Ovary (tissue), 3 donors: Measurements from ENCODE around the gene ARHGEF19.

Experiments
- EP300 ChIP-seq: sonication (generic); formaldehyde crosslinking; IDR thresholded peaks from one replicate; pipeline ENCODE4 v1.6.1; 2017; ENCODE audit warnings: antibody characterized with exemption
- POLR2A ChIP-seq: fragments of 450-650 bp; IDR thresholded peaks from one replicate; pipeline ENCODE4 v1.6.1; 2017; ENCODE audit warnings: antibody characterized with exemption, mild to moderate bottlenecking, moderate library complexity
- TF ChIP-seq, protein P1 (sequence below), 3 donors: fragments of 450-650 bp in 2 of 3; fragments of 200-600 bp in 1 of 3; IDR thresholded peaks; one replicate each; pipeline versions ENCODE4 v1.5.1 to v1.8.0; 2016 to 2022; ENCODE audit warnings: antibody characterized with exemption in 3 of 3, mild to moderate bottlenecking in 1 of 3
- donor health status: DM: no; HTN: no; CAD: no.

DNA sequence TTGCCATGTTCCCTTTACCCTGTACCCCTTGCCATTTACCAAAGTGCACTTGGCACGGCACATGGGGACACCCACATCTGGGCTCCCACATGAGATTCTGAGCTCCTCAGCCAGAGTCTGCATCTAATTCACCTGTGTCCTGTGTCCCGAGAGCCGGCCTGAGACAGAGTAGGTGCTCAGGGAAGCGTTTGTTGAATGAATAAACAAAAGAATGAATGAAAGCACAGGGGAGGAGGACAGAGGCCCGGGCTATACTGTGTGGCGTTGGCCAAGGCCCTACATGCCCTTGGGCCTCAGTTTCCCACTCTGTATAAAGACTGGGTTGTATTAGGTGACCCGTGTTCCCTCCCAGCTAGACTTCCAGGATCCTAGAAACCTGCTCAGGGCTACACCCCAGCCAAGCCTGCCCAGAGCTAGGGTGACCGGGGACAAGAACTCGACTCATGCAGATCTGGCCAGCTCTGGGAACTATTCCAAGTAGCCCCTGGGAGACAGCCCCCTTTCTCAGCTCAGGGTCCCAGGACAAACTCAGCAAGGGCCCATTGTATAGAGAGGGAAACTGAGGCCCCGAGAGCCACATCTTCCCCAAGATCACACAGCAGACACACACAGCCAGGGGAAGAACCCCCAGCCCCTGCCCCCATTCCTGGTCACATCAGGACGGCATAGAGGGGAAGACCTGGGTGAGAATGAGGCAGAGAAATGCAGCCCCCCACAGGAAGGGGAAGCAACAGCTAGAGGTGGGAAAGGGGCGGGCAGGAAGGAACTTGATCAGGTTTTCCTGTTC lies 62.6 kb downstream of the ARHGEF19 start:
- TF ChIP-seq EP300: no peak
- TF ChIP-seq POLR2A: no peak
- TF ChIP-seq, protein P1, sequence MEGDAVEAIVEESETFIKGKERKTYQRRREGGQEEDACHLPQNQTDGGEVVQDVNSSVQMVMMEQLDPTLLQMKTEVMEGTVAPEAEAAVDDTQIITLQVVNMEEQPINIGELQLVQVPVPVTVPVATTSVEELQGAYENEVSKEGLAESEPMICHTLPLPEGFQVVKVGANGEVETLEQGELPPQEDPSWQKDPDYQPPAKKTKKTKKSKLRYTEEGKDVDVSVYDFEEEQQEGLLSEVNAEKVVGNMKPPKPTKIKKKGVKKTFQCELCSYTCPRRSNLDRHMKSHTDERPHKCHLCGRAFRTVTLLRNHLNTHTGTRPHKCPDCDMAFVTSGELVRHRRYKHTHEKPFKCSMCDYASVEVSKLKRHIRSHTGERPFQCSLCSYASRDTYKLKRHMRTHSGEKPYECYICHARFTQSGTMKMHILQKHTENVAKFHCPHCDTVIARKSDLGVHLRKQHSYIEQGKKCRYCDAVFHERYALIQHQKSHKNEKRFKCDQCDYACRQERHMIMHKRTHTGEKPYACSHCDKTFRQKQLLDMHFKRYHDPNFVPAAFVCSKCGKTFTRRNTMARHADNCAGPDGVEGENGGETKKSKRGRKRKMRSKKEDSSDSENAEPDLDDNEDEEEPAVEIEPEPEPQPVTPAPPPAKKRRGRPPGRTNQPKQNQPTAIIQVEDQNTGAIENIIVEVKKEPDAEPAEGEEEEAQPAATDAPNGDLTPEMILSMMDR (IDR thresholded peaks at IDR 0.05): no peak
